Activated CD8-positive, alpha-beta memory T cell treated with anti-CD3 and anti-CD28 coated beads for 4 hours (primary cell): ENCODE data around the gene PHF1.

ENCODE experiments used
- DNase-seq, 2 donors: peaks; one replicate each; pipeline ENCODE4 v3.0.0-alpha.2; 2020; ENCODE audit warnings: low read depth in 2 of 2

PHF1 gene

DNA sequence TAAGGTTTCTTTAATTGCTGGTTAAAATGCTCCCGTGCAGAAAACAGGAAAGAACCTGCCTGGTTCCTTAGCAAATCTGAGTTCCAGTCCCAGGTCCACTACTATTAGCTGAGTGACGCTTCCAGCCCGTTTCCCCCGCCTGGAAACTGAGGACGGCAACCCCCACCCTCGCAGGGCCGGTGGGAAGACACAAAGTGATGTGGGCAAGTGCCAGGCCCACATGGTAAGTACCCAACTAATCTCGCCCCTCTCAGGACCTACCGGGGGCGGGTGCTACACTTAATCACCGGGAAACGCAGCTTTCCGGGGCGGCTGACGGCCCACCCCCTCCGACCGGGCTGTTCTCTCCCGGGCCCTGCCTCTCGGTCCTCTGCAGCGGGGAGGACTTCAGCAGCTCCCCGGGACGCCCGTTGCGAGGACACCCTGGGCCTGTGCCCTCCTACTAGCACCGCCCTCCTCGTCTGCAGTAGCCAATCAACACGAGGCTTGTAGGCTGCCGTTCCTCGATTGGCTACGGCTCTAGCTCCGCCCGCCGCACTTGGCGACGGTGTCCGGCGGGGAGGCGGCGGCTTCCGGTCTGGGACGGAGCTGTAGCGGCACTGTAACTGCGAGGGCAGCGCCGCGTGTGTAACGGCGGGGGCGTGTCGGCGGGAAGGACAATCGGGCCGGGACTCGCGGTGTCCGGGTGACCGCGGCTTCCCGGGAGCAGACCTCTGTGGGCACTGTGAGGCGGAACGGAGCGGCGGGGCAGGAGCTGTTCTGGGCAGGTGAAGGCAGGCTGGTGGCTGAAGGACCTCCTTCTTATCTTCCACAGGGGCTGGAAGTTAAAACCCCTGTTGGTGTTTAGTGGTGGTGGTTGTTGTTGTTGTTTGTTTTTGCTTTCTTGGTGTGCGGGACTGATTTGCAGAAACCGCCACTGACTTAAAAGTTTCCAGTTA lies 43.5 kb downstream of the PHF1 start, which contains the start of gene ZBTB9:
Gene ZBTB9 (plus strand): TSS at position 568 of the 938 bp plus-strand sequence. CDS start 525 bp downstream, outside the sequence.
- DNase-seq = peak; percentile 84 to 90

DNA sequence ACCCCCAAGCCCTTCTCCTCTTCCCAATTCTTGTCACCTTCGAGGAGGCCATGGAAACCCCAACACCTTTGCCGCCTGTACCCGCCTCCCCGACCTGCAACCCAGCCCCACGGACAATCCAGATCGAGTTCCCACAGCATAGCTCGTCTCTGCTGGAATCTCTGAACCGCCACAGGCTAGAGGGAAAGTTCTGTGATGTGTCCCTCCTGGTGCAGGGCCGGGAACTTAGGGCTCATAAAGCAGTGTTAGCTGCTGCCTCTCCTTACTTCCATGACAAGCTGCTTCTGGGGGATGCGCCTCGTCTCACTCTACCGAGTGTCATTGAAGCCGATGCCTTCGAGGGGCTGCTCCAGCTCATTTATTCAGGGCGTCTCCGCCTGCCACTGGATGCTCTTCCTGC lies 44.2 kb downstream of the PHF1 start:
- no peak for DNase-seq

DNA sequence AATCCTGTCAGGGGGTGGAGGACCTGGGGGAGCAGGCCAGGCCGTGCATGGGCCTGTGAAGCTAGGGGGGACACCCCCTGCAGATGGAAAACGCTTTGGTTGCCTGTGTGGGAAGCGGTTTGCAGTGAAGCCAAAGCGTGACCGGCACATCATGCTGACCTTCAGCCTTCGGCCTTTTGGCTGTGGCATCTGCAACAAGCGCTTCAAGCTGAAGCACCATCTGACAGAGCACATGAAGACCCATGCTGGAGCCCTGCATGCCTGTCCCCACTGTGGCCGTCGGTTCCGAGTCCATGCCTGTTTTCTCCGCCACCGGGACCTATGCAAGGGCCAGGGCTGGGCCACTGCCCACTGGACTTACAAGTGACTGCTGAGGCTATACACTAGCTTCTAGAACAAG lies 45.3 kb downstream of the PHF1 start:
- no peak for DNase-seq

- no peak for DNase-seq
Measured at GRCh38 chr6:33458676-33459075, 47.9 kb downstream of the PHF1 start.

DNA sequence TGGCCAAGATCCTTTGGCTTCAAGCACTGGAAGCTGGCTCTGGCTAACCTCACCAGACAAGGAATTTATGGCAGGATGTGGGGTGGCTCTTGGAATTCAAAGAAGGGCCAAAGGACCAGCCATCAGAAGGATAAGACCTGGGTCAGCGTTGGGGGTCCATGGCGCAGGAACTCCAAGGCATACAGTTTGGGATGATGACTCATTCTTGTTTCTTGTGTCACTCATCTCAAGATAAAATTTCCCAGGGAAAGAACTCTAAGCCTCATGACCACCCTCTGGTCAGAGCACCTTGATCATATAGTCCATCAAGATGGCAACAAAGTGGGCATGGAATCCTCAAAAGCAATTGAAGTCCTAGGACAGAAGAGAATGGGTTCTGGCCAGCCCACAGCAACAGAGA lies 48.4 kb downstream of the PHF1 start:
- no peak for DNase-seq
